HuH-7.5 (cell line): ENCODE measurements around the gene RNF212B.
"Not testable (repeated sequence)": the region's sequence is repeated elsewhere in the genome, so short reads cannot be mapped to it uniquely, and the experiment has no call there.

Experiments
- DNase-seq: peaks from one replicate; pipeline ENCODE4 v3.0.0; 2011; ENCODE audit warnings: low spot score

RNF212B gene

GRCh38 chr14:23237772-23238594 lies at the start of gene RNF212B:
Gene RNF212B, plus strand, starts transcription at chr14:23237936. Its CDS starts 2,410 bp downstream, at chr14:23240346.
- peak; percentile 91 for DNase-seq

- no peak for DNase-seq
These were observed 44.3 kb upstream of the RNF212B start for GRCh38 chr14:23193432-23193831.

DNA sequence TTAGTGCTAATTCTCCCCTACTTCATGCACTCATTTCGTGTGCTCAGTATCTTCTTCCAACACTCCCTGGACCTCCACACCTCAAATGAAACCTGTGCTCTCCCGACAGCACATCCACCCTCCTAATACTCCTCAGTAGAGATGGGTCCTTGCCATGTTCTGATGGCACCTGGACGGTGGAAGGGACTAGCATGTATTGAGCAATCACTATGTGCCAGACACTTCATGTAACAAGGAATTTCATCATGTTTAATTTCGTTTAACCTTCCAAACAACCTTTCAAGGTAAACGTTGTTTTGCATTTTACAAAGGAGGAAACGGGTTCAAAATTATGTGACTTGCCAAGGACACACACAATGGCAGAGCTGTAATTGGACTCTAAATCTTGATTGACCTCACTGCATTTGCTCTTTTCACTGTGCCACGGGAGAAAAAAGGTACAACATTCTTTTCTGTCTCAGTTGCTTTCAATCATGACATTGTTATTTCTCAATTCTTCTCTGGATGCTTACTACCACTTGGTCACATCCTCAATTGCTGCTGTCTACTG lies 42.1 kb upstream of the RNF212B start:
- no peak for DNase-seq

GRCh38 chr14:23196487-23196886 lies 41.2 kb upstream of the RNF212B start:
- not testable (repeated sequence) for DNase-seq

DNA sequence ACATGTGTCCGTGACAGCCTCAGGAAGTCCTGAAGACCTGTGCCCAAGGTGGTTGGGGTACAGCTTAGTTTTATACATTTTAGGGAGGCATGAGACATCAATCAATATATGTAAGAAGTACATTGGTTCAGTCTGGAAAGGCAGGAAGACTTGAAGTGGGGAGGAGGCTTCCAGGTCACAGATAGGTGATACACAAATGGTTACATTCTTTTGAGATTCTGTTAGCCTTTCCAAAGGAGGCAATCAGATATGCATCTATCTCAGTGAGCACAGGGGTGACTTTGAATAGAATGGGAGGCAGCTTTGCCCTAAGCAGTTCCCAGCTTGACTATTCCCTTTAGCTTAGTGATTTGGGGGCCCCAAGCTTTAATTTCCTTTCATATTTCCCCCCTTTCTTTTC lies 38.6 kb upstream of the RNF212B start:
- DNase-seq: not testable (repeated sequence)

- DNase-seq: no peak
These were observed 35.7 kb upstream of the RNF212B start for GRCh38 chr14:23202001-23202400.

GRCh38 chr14:23206422-23207145 lies 31.2 kb upstream of the RNF212B start:
- no peak for DNase-seq

- no peak for DNase-seq
These were observed 30.6 kb upstream of the RNF212B start for GRCh38 chr14:23207146-23207540.

GRCh38 chr14:23208324-23208723 lies 29.4 kb upstream of the RNF212B start:
- DNase-seq: no peak

DNA sequence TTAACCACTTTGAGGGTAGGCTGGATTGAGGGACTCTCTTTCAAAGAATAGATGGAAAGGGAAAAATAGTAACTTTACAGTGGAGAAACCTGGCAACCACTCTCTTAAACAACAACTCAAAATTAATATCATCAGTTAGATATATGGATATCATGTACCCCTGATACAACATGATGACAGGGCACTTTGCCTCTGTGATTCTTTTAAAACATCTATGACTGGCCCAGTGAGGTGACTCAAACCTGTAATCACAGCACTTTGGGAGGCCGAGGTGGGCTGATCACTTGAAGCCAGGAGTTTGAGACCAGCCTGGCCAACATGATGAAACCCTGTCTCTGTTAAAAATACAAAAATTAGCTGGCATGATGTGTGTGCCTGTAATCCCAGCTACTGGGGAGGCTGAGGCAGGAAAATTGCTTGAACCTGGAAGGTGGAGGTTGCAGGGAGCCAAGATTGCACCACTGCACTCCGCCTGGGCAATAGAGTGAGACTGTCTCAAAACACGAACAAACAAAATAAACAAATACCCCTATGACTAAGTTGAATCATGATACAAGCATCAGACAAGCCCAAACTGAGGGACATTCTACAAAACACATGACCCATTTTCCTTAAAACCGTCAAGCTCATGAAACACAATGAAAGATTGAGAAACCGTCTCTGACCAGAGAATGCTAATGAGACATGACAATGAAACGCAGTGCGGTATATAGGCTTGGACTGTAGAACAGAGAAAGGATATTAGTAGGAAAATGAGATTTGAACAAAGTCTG lies 27.9 kb upstream of the RNF212B start:
- no peak for DNase-seq

- DNase-seq: no peak
These were observed 22.3 kb upstream of the RNF212B start for GRCh38 chr14:23215421-23215820.

- DNase-seq: no peak
These were observed 20.4 kb upstream of the RNF212B start for GRCh38 chr14:23217032-23218020.

GRCh38 chr14:23219075-23219474 lies 18.7 kb upstream of the RNF212B start:
- DNase-seq: no peak

DNA sequence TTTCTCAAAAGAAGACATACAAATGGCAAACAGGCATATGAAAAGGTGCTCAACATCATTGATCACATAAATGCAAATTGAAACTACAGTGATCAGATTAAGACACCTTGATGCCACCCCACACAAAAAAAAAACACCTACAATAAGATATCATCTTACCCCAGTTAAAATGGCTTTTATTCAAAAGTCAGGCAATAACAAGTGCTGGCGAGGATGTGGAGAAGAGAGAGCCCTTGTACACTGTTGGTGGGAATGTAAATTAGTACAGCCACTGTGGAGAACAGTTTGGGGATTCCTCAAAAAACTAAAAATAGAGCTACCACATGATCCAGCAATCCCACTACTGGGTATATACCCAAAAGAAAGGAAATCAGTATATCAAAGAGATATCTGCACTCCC lies 12.8 kb upstream of the RNF212B start:
- not testable (repeated sequence) for DNase-seq

DNA sequence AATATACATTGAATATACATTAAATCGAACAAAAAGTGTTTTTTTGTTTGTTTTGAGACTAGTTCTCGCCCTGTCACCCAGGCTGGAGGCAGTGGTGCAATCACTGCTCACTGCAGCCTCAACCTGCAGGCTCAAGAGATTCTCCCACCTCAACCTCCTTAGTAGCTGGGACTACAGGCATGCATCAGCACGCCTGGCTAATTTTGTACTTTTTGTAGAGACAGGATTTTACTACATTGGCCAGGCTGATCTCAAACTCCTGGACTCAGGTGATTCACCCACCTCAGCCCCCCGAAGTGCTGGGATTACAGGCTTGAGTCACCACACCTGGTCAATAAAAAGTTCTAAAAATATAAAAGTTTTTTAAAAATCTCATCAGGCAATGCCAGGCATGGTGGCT lies 10.2 kb upstream of the RNF212B start:
- no peak for DNase-seq

DNA sequence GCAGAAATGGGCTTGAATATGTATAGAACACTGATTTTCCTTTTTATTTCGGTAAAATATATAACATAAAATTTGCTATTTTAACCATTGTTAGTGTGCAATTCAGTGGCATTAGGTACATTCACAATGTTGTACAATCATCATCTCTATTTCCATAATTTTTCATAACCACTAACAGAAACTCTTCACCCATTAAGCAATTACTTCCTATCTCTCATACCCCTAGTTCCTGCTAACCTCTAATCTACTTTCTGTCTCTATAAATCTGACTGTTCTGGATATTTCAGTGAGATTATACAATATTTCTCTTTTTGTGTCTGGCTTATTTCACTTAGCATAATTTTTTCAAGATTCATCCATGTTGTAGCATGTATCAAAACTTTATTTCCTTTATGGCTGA lies 8.9 kb upstream of the RNF212B start:
- DNase-seq: no peak

- not testable (repeated sequence) for DNase-seq
These were observed 5.4 kb upstream of the RNF212B start for GRCh38 chr14:23232241-23232808.

GRCh38 chr14:23240661-23241060 lies 2.9 kb downstream of the RNF212B start:
- DNase-seq: no peak

GRCh38 chr14:23241061-23241715 lies 3.5 kb downstream of the RNF212B start:
- not testable (repeated sequence) for DNase-seq

DNA sequence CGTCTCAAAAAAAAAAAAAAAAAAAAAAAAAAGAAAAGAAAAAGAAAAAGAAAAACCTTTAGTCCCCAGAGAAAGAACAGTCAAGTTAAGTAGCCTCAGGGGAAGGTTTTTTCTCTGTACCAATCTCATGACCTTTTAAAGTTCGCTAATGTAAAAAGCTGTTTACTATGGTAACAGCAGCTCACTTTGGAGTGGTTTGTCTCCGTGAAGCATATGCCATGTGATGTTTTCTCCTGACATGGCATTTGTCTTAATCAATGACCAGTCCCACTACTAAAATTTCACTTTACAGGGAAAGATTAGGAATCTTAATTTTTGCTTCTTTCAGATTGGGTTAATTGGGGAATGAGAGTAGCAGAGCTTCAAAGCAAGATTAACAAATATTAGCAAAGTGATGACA lies 4.3 kb downstream of the RNF212B start:
- no peak for DNase-seq
